Neural cell (in vitro differentiated cells): ENCODE data around the gene POLA2.
"Not testable (repeated sequence)": the region's sequence is repeated elsewhere in the genome, so short reads cannot be mapped to it uniquely, and the experiment has no call there.

Experiments used
- EP300 ChIP-seq: fragments of 450-650 bp; conservative IDR thresholded peaks from 2 replicates; pipeline ENCODE4 v1.6.1; 2014; ENCODE audit warnings: antibody characterized with exemption, mild to moderate bottlenecking, moderate library complexity; ENCODE audit not compliant: poor library complexity, severe bottlenecking
- EZH2 ChIP-seq: fragments of 200-600, 300-800 bp; shearing (Covaris generic), sonication (generic); IDR thresholded peaks from 2 replicates; pipeline ENCODE4 v1.6.1; 2014; ENCODE audit warnings: antibody characterized with exemption, low read length, borderline replicate concordance, mild to moderate bottlenecking; ENCODE audit not compliant: insufficient read depth, poor library complexity, severe bottlenecking
- MXI1 ChIP-seq: fragments of 450-650 bp; conservative IDR thresholded peaks from 2 replicates; pipeline ENCODE4 v1.6.1; 2014; ENCODE audit warnings: antibody characterized with exemption, mild to moderate bottlenecking; ENCODE audit not compliant: poor library complexity, severe bottlenecking
- POLR2AphosphoS5 ChIP-seq: IDR thresholded peaks from 2 replicates; pipeline ENCODE4 v1.6.1; 2012
- RAD21 ChIP-seq: fragments of 450-650 bp; conservative IDR thresholded peaks from 2 replicates; pipeline ENCODE4 v1.6.1; 2014; ENCODE audit warnings: antibody characterized with exemption, mild to moderate bottlenecking, moderate library complexity
- REST ChIP-seq: IDR thresholded peaks from 2 replicates; pipeline ENCODE4 v1.6.1; 2012; ENCODE audit warnings: borderline replicate concordance
- SMC3 ChIP-seq: fragments of 450-650 bp; conservative IDR thresholded peaks from 2 replicates; pipeline ENCODE4 v1.6.1; 2014; ENCODE audit warnings: antibody characterized with exemption, mild to moderate bottlenecking, moderate library complexity; ENCODE audit not compliant: poor library complexity
- TAF1 ChIP-seq: IDR thresholded peaks from 2 replicates; pipeline ENCODE4 v1.6.1; 2012; ENCODE audit warnings: low read depth
- TF ChIP-seq, protein P1 (sequence below): fragments of 450-650 bp; IDR thresholded peaks from 2 replicates; pipeline ENCODE4 v1.5.1; 2014; ENCODE audit warnings: antibody characterized with exemption, mild to moderate bottlenecking, moderate library complexity; ENCODE audit not compliant: poor library complexity, severe bottlenecking

GRCh38 chr11:65332591-65332990 lies 70.8 kb downstream of the POLA2 start:
- not testable (repeated sequence) for TF ChIP-seq RAD21, POLR2AphosphoS5, REST, EZH2, TAF1, SMC3, EP300, MXI1
- TF ChIP-seq, protein P1, sequence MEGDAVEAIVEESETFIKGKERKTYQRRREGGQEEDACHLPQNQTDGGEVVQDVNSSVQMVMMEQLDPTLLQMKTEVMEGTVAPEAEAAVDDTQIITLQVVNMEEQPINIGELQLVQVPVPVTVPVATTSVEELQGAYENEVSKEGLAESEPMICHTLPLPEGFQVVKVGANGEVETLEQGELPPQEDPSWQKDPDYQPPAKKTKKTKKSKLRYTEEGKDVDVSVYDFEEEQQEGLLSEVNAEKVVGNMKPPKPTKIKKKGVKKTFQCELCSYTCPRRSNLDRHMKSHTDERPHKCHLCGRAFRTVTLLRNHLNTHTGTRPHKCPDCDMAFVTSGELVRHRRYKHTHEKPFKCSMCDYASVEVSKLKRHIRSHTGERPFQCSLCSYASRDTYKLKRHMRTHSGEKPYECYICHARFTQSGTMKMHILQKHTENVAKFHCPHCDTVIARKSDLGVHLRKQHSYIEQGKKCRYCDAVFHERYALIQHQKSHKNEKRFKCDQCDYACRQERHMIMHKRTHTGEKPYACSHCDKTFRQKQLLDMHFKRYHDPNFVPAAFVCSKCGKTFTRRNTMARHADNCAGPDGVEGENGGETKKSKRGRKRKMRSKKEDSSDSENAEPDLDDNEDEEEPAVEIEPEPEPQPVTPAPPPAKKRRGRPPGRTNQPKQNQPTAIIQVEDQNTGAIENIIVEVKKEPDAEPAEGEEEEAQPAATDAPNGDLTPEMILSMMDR, result not testable (repeated sequence)
